Kidney (tissue), 14 donors: ENCODE results near the gene JDP2. TPM values are rescaled to one million over a fixed set of nuclear protein-coding genes. Genes with fewer than 3 reads are reported as not detected.

Experiments
- DNase-seq, 5 donors: peaks; one replicate each; pipeline ENCODE4 v3.0.0-alpha.2; 2013 to 2020
- FAIRE-seq: peaks from 2 replicates; lab custom pipeline; 2012; peaks lifted over from hg19 to GRCh38; lab: Jason Lieb, UNC
- H3K27ac ChIP-seq, 2 donors: one replicate each; pipeline ENCODE4 v1.7.0; 2013; ENCODE audit warnings: low read depth in 2 of 2, low read length in 2 of 2, inconsistent platforms in 1 of 2
- H3K27me3 ChIP-seq: one replicate; pipeline ENCODE4 v1.7.1; 2013; ENCODE audit warnings: low read length, inconsistent platforms; ENCODE audit not compliant: control insufficient read depth, insufficient read depth
- H3K36me3 ChIP-seq, 3 donors: one replicate each; pipeline versions ENCODE4 v1.7.0 to v1.7.1; 2013; ENCODE audit warnings: low read length in 3 of 3, control low read depth in 1 of 3, inconsistent platforms in 1 of 3; ENCODE audit not compliant: insufficient read depth in 3 of 3, control insufficient read depth in 2 of 3
- H3K4me1 ChIP-seq, 3 donors: one replicate each; pipeline versions ENCODE4 v1.7.0 to v1.7.1; 2013; ENCODE audit warnings: low read length in 3 of 3, inconsistent platforms in 1 of 3, low read depth in 1 of 3; ENCODE audit not compliant: control insufficient read depth in 2 of 3, insufficient read depth in 2 of 3
- H3K4me3 ChIP-seq, 3 donors: one replicate each; pipeline versions ENCODE4 v1.7.0 to v1.8.1; 2013; ENCODE audit warnings: low read length in 3 of 3, control low read depth in 1 of 3, inconsistent platforms in 1 of 3
- H3K9ac ChIP-seq, 3 donors: one replicate each; pipeline versions ENCODE4 v1.7.0 to v1.7.1; 2013; ENCODE audit warnings: low read length in 3 of 3, control low read depth in 1 of 3, inconsistent platforms in 1 of 3
- H3K9me3 ChIP-seq, 3 donors: one replicate each; pipeline versions ENCODE4 v1.7.0 to v1.7.1; 2013; ENCODE audit warnings: low read length in 3 of 3, control low read depth in 1 of 3, inconsistent platforms in 1 of 3; ENCODE audit not compliant: control insufficient read depth in 2 of 3, insufficient read depth in 1 of 3
- intact Hi-C: fragments of 100-400 bp; cut with DNase I; formaldehyde crosslinking; loops from one replicate; pipeline ENCODE4 v1.11.1; 2022
- polyA plus RNA-seq: library from polyadenylated mRNA; stranded (reverse); fragments of 350-450 nt; fragmentation: Illumina TruSeq; extraction: RNeasy Lipid Tissue Mini Kit (QIAGEN cat#74804); gene quantifications from one replicate; pipeline ENCODE4 v1.2.3, GENCODE V29; 2014; ENCODE audit warnings: low read depth, low replicate concordance; ENCODE audit not compliant: insufficient read depth
- total RNA-seq: library from RNA; stranded (reverse); fragmentation: NEBNext Ultra II Directional; extraction: Animal tissue kit (Norgen Biotek cat#: 25700); gene quantifications from one replicate; pipeline ENCODE4 v1.2.1, GENCODE V29; 2021
- TF ChIP-seq, protein P1 (sequence below): IDR thresholded peaks from 3 replicates; pipeline ENCODE4 v1.5.1; 2012; ENCODE audit warnings: mild to moderate bottlenecking, moderate library complexity, borderline replicate concordance; ENCODE audit not compliant: insufficient read depth; ENCODE audit errors: extremely low read depth
- donor health status: control.
- donor health status: control.
- donor health status: control.
- donor health status: control.
- donor health status: control.
- donor health status: DM: yes; HTN: yes; CAD: no.
- donor health status: Normal renal cell carcinoma (clear cell type).

JDP2 gene
- total and polyA plus RNA-seq, 2 donors from 2014 or later: 20.1 to 33.4 TPM

DNA sequence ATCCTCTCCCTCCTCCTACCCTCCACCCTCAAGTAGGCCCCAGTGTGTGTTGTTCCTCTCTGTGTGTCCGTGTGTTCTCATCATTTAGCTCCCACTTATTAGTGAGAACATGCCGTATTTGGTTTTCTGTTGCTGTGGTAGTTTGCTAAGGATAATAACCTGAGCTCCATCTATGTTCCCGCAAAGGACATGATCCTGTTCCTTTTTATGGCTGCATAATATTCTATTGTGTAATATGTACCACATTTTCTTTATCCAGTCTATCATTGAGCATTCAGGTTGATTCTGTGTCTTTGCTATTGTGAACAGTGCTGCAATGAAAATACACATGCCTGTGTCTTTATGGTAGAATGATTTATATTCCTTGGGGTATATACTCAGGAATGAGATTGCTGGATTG is 30.5 kb downstream of the JDP2 start:
- Histone ChIP-seq H3K27ac (no peak overlapping the region), H3K4me3 (no peak overlapping the region), H3K36me3 (peaks cover 4 to 25% (median 8%) of the 10 kb centered on the region in 3 donors), H3K4me1 (peaks cover 5 to 63% (median 56%) of the 10 kb centered on the region in 3 donors), H3K27me3 (no peaks in the 10 kb centered on the region), H3K9me3 (no peaks in the 10 kb centered on the region), H3K9ac (no peak overlapping the region)
- DNase-seq (no peak), FAIRE-seq (no peak)
- intact Hi-C loops: no loop called here
- TF ChIP-seq, protein P1, sequence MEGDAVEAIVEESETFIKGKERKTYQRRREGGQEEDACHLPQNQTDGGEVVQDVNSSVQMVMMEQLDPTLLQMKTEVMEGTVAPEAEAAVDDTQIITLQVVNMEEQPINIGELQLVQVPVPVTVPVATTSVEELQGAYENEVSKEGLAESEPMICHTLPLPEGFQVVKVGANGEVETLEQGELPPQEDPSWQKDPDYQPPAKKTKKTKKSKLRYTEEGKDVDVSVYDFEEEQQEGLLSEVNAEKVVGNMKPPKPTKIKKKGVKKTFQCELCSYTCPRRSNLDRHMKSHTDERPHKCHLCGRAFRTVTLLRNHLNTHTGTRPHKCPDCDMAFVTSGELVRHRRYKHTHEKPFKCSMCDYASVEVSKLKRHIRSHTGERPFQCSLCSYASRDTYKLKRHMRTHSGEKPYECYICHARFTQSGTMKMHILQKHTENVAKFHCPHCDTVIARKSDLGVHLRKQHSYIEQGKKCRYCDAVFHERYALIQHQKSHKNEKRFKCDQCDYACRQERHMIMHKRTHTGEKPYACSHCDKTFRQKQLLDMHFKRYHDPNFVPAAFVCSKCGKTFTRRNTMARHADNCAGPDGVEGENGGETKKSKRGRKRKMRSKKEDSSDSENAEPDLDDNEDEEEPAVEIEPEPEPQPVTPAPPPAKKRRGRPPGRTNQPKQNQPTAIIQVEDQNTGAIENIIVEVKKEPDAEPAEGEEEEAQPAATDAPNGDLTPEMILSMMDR: no peak

DNA sequence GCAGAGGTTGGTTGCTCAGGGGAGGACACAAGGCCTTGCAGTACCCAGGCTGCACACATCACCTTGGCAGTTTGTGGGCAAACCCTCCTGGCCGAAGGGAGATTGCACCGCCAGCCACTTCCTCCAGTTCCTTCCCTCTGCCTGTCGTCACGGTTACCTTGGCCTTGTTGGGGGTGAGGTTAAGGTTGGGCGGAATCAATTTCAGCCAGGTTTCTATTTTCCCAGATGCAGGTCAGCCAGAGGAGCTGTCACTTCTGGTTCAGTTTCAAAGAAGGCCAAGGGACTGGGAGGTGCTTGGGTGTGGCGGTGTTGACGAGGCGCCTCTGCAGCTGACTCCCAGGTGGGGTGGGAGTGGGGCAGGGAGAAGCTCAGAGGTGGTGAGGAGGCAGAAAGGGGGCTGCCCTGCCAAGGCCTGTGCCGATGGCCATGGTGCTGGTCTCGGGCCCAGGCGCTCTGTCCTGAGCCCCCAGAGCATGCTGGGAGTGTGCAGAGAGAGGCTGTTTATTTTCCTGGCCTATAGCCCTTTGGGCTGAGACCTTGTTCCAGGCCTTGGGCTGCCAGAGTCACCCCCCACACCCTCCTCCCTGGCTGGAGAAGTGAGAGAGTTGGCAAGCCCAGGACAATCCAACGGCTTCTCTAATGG is 31.4 kb downstream of the JDP2 start:
- no peak for FAIRE-seq
- H3K27ac ChIP-seq: peak overlapping the region; percentile 56 to 59
- peaks cover 4 to 19% (median 10%) of the 10 kb centered on the region in 3 donors for H3K36me3 ChIP-seq

DNA sequence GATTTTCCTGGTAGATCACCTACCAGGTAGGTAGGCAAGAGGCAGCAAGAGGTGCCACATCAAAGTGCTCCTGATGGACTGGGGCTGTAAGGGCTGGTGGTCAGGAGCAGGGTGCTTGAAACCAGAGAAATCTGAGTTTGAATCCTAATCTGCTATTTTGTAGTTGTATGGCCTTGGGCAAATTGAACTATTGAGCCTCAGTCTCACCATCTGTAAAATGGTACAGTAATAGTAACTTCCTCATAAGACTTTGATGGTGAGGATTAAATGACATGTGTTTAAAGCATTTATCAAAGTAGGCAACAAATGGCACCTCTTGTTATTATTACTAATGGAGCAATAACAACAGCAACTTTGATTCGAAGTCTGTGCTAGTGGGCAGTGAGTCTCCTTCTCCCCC is 32.0 kb downstream of the JDP2 start:
- no peak for DNase-seq
- Histone ChIP-seq H3K4me3 (no peak overlapping the region), H3K27me3 (no peaks in the 10 kb centered on the region), H3K36me3 (peaks cover 4 to 23% (median 10%) of the 10 kb centered on the region in 3 donors), H3K27ac (peak overlapping the region; percentile 56 to 59), H3K9ac (no peak overlapping the region), H3K9me3 (no peaks in the 10 kb centered on the region), H3K4me1 (peaks cover 2 to 49% (median 43%) of the 10 kb centered on the region in 3 donors)
- intact Hi-C loops: no loop called here
- no peak for FAIRE-seq
- TF ChIP-seq, protein P1: no peak

More for the DNA sequence above, 31.4 kb downstream of the JDP2 start:
- DNase-seq: peak in 4 of 5 donors; percentile 69 to 88 (median 75)
- no peak overlapping the region for H3K4me3 ChIP-seq
- intact Hi-C loops: no loop called here
- TF ChIP-seq, protein P1: no peak
- no peaks in the 10 kb centered on the region for H3K27me3 ChIP-seq
- H3K4me1 ChIP-seq: peaks cover 2 to 54% (median 49%) of the 10 kb centered on the region in 3 donors
- no peaks in the 10 kb centered on the region for H3K9me3 ChIP-seq
- no peak overlapping the region for H3K9ac ChIP-seq
